ENCODE results near the gene NR2C2. TPM values are rescaled to one million over a fixed set of nuclear protein-coding genes. Genes with fewer than 3 reads are reported as not detected.

Gene NR2C2
- total RNA-seq, 1 donor from 2014 or later: 43.6 TPM

GRCh38 chr3:14946739-14947099, 664 bp upstream of the NR2C2 start:
- DNase-seq (ENCODE audit: extremely low spot score, unreplicated experiment): no peak
- Mint-ChIP-seq H3K27me3 (no peaks in the 10 kb centered on the region), H3K4me1 (ENCODE audit: unreplicated experiment) (peaks cover 36% of the 10 kb centered on the region), H3K36me3 (peaks cover 32% of the 10 kb centered on the region), H3K9me3 (no peaks in the 10 kb centered on the region), H3K4me3 (peak overlapping the region; percentile 97), H3K27ac (peak overlapping the region; percentile 94)
- no peak for TF ChIP-seq CTCF (conservative IDR thresholded peaks at IDR 0.05)

- H3K27me3 Mint-ChIP-seq: no peaks in the 10 kb centered on the region
- no peaks in the 10 kb centered on the region for H3K9me3 Mint-ChIP-seq
- no peak for TF ChIP-seq CTCF (conservative IDR thresholded peaks at IDR 0.05)
- H3K4me1 Mint-ChIP-seq (ENCODE audit: unreplicated experiment): peaks cover 37% of the 10 kb centered on the region
- H3K36me3 Mint-ChIP-seq: peaks cover 36% of the 10 kb centered on the region
- peak overlapping the region; percentile 99 for H3K4me3 Mint-ChIP-seq
- peak overlapping the region; percentile 100 for H3K27ac Mint-ChIP-seq
- DNase-seq (ENCODE audit: extremely low spot score, unreplicated experiment): peak; percentile 96
Measured at GRCh38 chr3:14947886-14948608, 664 bp downstream of the NR2C2 start.

- Mint-ChIP-seq H3K27ac (peak overlapping the region; percentile 100), H3K9me3 (no peaks in the 10 kb centered on the region), H3K27me3 (no peaks in the 10 kb centered on the region), H3K36me3 (peaks cover 33% of the 10 kb centered on the region), H3K4me1 (ENCODE audit: unreplicated experiment) (peaks cover 34% of the 10 kb centered on the region), H3K4me3 (peak overlapping the region; percentile 99)
- peak; percentile 25 for TF ChIP-seq CTCF (conservative IDR thresholded peaks at IDR 0.05)
- DNase-seq (ENCODE audit: extremely low spot score, unreplicated experiment): no peak
Measured at GRCh38 chr3:14948609-14949038, 1.2 kb downstream of the NR2C2 start.

- Mint-ChIP-seq H3K27me3 (no peaks in the 10 kb centered on the region), H3K4me3 (peak overlapping the region; percentile 99), H3K4me1 (ENCODE audit: unreplicated experiment) (peaks cover 34% of the 10 kb centered on the region), H3K9me3 (no peaks in the 10 kb centered on the region), H3K27ac (peak overlapping the region; percentile 100), H3K36me3 (peaks cover 29% of the 10 kb centered on the region)
- no peak for TF ChIP-seq CTCF (conservative IDR thresholded peaks at IDR 0.05)
- DNase-seq (ENCODE audit: extremely low spot score, unreplicated experiment): no peak
Measured at GRCh38 chr3:14949126-14949525, 1.7 kb downstream of the NR2C2 start.

GRCh38 chr3:14950274-14950673, 2.9 kb downstream of the NR2C2 start:
- Mint-ChIP-seq H3K27me3 (no peaks in the 10 kb centered on the region), H3K9me3 (no peaks in the 10 kb centered on the region), H3K36me3 (peaks cover 34% of the 10 kb centered on the region), H3K27ac (peak overlapping the region; percentile 37), H3K4me3 (peak overlapping the region; percentile 47), H3K4me1 (ENCODE audit: unreplicated experiment) (peaks cover 36% of the 10 kb centered on the region)
- DNase-seq (ENCODE audit: extremely low spot score, unreplicated experiment): no peak
- no peak for TF ChIP-seq CTCF (conservative IDR thresholded peaks at IDR 0.05)

Measured in type B pancreatic cell (in vitro differentiated cells).